ENCODE measurements around the gene ENTHD1. TPM values are rescaled to one million over a fixed set of nuclear protein-coding genes. Genes with fewer than 3 reads are reported as not detected.
A peak's percentile ranks its signal among the peaks of the same experiment; 100 is the strongest.

The ENTHD1 gene
- total and polyA plus RNA-seq, 9 of the 15 experiments (the other 6 are each of a cell fraction or from before 2014, with no cell fraction given), result 0.13 to 0.98 (median 0.35) TPM

DNA sequence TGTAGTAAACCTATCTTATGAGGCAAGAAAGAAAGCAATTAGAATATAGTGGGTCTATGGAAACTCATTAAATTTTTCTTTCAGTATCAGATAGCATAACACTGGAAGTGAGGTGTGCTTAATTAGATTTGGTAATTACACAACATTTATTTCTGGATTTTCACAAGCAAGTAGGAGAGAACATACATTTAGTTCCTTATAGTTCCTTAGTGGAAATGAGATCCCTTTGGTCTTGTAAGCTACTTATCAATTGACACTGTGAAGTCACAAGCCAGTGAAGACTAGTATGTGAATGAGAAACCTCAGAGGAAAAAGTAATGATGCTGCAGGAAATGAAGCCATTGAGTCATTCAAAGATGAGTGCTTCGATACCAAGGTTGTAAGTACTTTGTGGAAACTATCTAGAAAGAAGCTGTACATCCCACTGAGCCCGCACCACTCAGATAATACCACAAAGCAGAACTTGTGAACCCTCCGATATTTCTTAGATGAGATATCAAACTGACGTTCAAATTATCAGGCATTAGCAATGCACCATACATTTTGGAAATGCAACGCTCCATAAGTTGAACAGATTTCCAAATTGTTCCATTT is 53.5 kb downstream of the ENTHD1 start (continued):
- TF ChIP-seq, protein P1, sequence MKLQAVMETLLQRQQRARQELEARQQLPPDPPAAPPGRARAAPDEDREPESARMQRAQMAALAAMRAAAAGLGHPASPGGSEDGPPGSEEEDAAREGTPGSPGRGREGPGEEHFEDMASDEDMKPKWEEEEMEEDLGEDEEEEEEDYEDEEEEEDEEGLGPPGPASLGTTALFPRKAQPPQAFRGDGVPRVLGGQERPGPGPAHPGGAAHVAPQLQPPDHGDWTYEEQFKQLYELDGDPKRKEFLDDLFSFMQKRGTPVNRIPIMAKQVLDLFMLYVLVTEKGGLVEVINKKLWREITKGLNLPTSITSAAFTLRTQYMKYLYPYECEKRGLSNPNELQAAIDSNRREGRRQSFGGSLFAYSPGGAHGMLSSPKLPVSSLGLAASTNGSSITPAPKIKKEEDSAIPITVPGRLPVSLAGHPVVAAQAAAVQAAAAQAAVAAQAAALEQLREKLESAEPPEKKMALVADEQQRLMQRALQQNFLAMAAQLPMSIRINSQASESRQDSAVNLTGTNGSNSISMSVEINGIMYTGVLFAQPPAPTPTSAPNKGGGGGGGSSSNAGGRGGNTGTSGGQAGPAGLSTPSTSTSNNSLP (IDR thresholded peaks at IDR 0.05; ENCODE audit: borderline replicate concordance, low read depth, low read length), result peak; percentile 78; the same call in 1 of the 2 replicates
- TF ChIP-seq RAD51 (IDR thresholded peaks at IDR 0.05; ENCODE audit: borderline replicate concordance, low read depth), result no peak
- no peak for TF ChIP-seq KLF1 (tag; IDR thresholded peaks at IDR 0.05)
- TF ChIP-seq MYC (IDR thresholded peaks at IDR 0.05; ENCODE audit: low read depth, low read length), result 0 out of 2 replicates have a peak, but pooled peaks have one; percentile 13
- no peak for TF ChIP-seq MYC (CRISPR knock-in tag; IDR thresholded peaks at IDR 0.05; ENCODE audit: borderline replicate concordance, low read depth)
- TF ChIP-seq TOE1 (IDR thresholded peaks at IDR 0.05; ENCODE audit: borderline replicate concordance), result no peak
- TF ChIP-seq TOE1 (CRISPR knock-in tag; IDR thresholded peaks at IDR 0.05; ENCODE audit: borderline replicate concordance, low read depth), result no peak
- no peak for TF ChIP-seq ZNF589 (CRISPR knock-in tag; IDR thresholded peaks at IDR 0.05; ENCODE audit: low read depth)
- 0 out of 2 replicates have a peak, but pooled peaks have one; percentile 17 for TF ChIP-seq CEBPB (tag; IDR thresholded peaks at IDR 0.05)
- no peak for TF ChIP-seq SIX5 (IDR thresholded peaks at IDR 0.05; ENCODE audit: borderline replicate concordance in 1 of 2, insufficient read depth in 1 of 2, low read depth in 1 of 2, low read length in 2 of 2)
- TF ChIP-seq CBX8 (IDR thresholded peaks at IDR 0.05; ENCODE audit: borderline replicate concordance, extremely low read depth, low read depth, low read length, poor library complexity, severe bottlenecking), result no peak
- no peak for TF ChIP-seq HNRNPUL1 (IDR thresholded peaks at IDR 0.05; ENCODE audit: low read length)
- peak in 1 of 2 experiments; percentile 33; a peak in 1 of 4 replicates for TF ChIP-seq RAD21 (CRISPR knock-in tag; conservative IDR thresholded peaks at IDR 0.05 in 1 of 2, IDR thresholded peaks at IDR 0.05 in 1 of 2)
- TF ChIP-seq ZNF143 (CRISPR knock-in tag; IDR thresholded peaks at IDR 0.05), result no peak
- TF ChIP-seq ZNF764 (CRISPR knock-in tag; IDR thresholded peaks at IDR 0.05; ENCODE audit: low read depth), result no peak
- TF ChIP-seq, protein P2, sequence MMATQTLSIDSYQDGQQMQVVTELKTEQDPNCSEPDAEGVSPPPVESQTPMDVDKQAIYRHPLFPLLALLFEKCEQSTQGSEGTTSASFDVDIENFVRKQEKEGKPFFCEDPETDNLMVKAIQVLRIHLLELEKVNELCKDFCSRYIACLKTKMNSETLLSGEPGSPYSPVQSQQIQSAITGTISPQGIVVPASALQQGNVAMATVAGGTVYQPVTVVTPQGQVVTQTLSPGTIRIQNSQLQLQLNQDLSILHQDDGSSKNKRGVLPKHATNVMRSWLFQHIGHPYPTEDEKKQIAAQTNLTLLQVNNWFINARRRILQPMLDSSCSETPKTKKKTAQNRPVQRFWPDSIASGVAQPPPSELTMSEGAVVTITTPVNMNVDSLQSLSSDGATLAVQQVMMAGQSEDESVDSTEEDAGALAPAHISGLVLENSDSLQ (IDR thresholded peaks at IDR 0.05), result peak; percentile 38
- TF ChIP-seq CBX2 (IDR thresholded peaks at IDR 0.05; ENCODE audit: insufficient read depth, low read length, poor library complexity, severe bottlenecking), result no peak
- TF ChIP-seq, protein P3, sequence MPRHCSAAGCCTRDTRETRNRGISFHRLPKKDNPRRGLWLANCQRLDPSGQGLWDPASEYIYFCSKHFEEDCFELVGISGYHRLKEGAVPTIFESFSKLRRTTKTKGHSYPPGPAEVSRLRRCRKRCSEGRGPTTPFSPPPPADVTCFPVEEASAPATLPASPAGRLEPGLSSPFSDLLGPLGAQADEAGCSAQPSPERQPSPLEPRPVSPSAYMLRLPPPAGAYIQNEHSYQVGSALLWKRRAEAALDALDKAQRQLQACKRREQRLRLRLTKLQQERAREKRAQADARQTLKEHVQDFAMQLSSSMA (CRISPR knock-in tag; IDR thresholded peaks at IDR 0.05), result no peak
- TF ChIP-seq RBM22 (IDR thresholded peaks at IDR 0.05; ENCODE audit: low read depth, low read length, poor library complexity, severe bottlenecking), result no peak
- TF ChIP-seq, protein P4, sequence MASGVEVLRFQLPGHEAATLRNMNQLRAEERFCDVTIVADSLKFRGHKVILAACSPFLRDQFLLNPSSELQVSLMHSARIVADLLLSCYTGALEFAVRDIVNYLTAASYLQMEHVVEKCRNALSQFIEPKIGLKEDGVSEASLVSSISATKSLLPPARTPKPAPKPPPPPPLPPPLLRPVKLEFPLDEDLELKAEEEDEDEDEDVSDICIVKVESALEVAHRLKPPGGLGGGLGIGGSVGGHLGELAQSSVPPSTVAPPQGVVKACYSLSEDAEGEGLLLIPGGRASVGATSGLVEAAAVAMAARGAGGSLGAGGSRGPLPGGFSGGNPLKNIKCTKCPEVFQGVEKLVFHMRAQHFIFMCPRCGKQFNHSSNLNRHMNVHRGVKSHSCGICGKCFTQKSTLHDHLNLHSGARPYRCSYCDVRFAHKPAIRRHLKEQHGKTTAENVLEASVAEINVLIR (CRISPR knock-in tag; IDR thresholded peaks at IDR 0.05), result no peak
- TF ChIP-seq JUND (IDR thresholded peaks at IDR 0.05; ENCODE audit: borderline replicate concordance, low read depth, low read length), result peak; percentile 86
- peak; percentile 81; the same call in 2 of the 3 replicates for TF ChIP-seq JUND (tag; IDR thresholded peaks at IDR 0.05; ENCODE audit: borderline replicate concordance, low read depth, low read length)
- TF ChIP-seq BMI1 (IDR thresholded peaks at IDR 0.05; ENCODE audit: low read length), result no peak
- no peak for TF ChIP-seq MCM5 (IDR thresholded peaks at IDR 0.05; ENCODE audit: low read depth)

Measured in K562 (cell line).